ENCODE measurements around the gene SZRD1. TPM values are rescaled to one million over a fixed set of nuclear protein-coding genes. Genes with fewer than 3 reads are reported as not detected.

Gene SZRD1
- total RNA-seq, 2 experiments from 2014 or later: 204 to 214 TPM

Other genes starting within 250 kb of the SZRD1 start
- not detected for gene EPHA2, start 211.2 kb upstream of the SZRD1 start, total RNA-seq
- 1 to 10 TPM; 5.7 to 6.0 TPM for gene ARHGEF19, start 154.6 kb upstream of the SZRD1 start, total RNA-seq
- gene CPLANE2, start 130.1 kb upstream of the SZRD1 start, total RNA-seq: 1 to 10 TPM; 2.6 to 3.2 TPM
- 10 to 100 TPM; 16.5 to 17.2 TPM for gene FBXO42, start 14.8 kb upstream of the SZRD1 start, total RNA-seq
- gene SPATA21, start 70.2 kb downstream of the SZRD1 start, total RNA-seq: not detected
- 10 to 100 TPM; 62.3 to 64.2 TPM for gene NECAP2, start 73.5 kb downstream of the SZRD1 start, total RNA-seq
- gene RNU1-1, start 147.0 kb downstream of the SZRD1 start, total RNA-seq: 1,000 to 10,000 TPM in 1 of 2 experiments, 100 to 1,000 TPM in 1; 907 to 1,003 TPM
- gene NBPF1, start 246.3 kb downstream of the SZRD1 start, total RNA-seq: 1 to 10 TPM; 5.7 to 6.0 TPM